ENCODE data around the gene UGT1A8.

GRCh38 chr2:233779722-233780121 lies 162.3 kb downstream of the UGT1A8 start:
- TF ChIP-seq EZH2 (IDR thresholded peaks at IDR 0.05; ENCODE audit: low read depth, unreplicated experiment), result no peak
- no peak for TF ChIP-seq REST (IDR thresholded peaks at IDR 0.05; ENCODE audit: unreplicated experiment)
- TF ChIP-seq POLR2AphosphoS5 (IDR thresholded peaks at IDR 0.05; ENCODE audit: low read depth), result no peak
- no peak for TF ChIP-seq CTCF (conservative IDR thresholded peaks at IDR 0.05; ENCODE audit: low read depth in 2 of 2)
- no peak for TF ChIP-seq EZH2phosphoT487 (IDR thresholded peaks at IDR 0.05; ENCODE audit: unreplicated experiment)
- no peak for TF ChIP-seq JUNB (IDR thresholded peaks at IDR 0.05; ENCODE audit: unreplicated experiment)
